ENCODE measurements around the gene EMC9.
"Not testable (repeated sequence)": the region's sequence is repeated elsewhere in the genome, so short reads cannot be mapped to it uniquely, and the experiment has no call there.

The EMC9 gene

GRCh38 chr14:24129410-24129998, 11.9 kb downstream of the EMC9 start:
- DNase-seq, result no peak

DNA sequence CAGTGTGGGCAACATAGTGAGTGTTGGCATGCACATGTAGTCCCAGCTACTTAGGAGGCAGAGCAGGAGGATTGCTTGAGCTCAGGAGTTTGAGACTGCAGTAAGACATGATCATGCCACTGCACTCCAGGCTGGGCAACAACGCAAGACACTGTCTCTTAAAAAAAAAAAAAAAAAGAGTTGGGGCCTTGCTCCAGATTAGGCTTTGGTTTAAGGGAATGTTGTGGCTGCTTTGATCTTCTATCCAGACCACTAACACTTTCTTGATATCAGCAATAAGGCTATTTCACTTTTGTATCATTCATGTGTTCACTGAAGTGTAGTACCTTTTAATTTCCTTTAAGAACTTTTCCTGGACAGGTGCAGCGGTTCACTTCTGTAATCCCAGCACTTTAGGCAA, 13.7 kb downstream of the EMC9 start:
- DNase-seq, result no peak

GRCh38 chr14:24126939-24127338, 14.5 kb downstream of the EMC9 start:
- DNase-seq, result no peak

DNA sequence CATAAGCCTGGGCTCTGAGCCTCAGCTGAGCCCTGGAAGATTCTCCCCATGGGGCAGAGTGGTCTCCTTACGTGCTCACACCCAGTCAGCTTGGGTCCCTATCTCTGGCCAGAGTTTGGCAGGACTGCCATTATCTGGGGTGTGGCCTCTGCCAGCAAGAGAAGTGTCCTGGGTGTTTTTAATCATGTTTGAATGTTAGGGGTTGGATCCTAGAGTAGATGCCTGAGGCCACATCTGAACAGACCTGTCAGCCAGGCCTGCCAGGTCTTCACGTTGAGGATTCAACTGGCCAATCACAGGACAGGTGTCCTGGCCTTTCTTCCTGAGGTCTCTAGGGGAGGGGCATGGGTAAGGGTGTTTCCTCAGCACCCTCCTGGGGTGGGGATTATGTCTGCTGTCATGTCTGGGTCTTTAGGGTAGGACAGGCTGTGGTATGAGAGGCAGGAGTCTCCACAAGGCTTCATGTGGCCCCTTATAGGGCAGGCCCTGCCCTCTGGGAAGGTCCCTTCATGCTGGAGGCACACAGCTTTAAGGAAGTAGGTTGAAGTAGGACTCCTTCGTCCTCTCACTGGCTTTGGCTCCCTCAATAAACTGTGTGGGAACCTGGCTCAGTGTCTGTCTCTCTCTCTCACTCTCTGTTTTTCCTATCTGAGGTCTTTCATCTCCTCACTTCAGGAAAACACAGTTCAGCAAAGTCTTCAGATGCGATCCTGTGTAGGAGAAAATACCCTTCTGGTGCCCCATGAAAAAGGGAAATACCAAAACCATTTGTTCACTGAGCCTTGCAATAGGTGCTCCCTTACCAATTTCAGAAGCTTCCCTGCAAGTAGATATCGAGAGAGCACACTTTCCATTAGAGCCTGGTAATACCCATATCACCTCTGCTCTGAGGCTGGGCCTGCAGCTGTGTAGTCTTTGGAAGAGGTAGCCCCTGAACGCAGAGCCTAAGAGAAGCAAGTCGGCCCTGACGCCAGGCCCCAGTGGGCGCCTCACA, 17.7 kb downstream of the EMC9 start:
- DNase-seq, result no peak

DNA sequence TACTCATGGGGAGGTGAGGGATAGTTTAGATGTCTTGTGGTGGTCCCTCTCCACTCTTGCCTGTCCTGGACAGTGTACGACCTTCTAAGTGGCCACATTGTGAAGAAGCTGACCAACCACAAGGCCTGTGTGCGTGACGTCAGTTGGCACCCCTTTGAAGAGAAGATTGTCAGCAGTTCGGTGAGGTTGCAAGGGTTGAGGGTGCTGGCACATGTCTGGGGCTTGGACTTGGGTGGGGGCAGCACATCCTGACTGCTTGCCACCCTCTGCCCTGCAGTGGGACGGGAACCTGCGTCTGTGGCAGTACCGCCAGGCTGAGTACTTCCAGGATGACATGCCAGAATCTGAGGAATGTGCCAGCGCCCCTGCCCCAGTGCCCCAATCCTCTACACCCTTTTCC, 18.5 kb downstream of the EMC9 start:
- no peak for DNase-seq

- no peak for DNase-seq
Measured at GRCh38 chr14:24122416-24122815, 19.0 kb downstream of the EMC9 start.

- no peak for DNase-seq
Measured at GRCh38 chr14:24121210-24121609, 20.2 kb downstream of the EMC9 start.

DNA sequence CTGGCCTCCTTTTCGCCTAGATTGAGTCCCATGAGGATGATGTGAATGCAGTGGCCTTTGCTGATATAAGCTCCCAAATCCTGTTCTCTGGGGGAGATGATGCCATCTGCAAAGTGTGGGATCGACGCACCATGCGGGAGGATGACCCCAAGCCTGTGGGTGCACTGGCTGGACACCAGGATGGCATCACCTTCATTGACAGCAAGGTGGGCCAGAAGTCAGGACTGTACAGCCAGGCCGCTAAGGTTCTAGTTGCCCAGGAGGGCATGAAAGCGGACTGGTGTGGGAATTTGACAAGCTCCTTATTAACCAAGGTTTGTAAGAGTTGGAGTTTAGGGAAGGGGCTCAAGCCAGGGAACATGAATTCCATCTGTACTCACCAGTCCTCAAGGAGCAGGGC, 21.7 kb downstream of the EMC9 start:
- no peak for DNase-seq

GRCh38 chr14:24117179-24117578, 24.2 kb downstream of the EMC9 start:
- DNase-seq, result no peak

DNA sequence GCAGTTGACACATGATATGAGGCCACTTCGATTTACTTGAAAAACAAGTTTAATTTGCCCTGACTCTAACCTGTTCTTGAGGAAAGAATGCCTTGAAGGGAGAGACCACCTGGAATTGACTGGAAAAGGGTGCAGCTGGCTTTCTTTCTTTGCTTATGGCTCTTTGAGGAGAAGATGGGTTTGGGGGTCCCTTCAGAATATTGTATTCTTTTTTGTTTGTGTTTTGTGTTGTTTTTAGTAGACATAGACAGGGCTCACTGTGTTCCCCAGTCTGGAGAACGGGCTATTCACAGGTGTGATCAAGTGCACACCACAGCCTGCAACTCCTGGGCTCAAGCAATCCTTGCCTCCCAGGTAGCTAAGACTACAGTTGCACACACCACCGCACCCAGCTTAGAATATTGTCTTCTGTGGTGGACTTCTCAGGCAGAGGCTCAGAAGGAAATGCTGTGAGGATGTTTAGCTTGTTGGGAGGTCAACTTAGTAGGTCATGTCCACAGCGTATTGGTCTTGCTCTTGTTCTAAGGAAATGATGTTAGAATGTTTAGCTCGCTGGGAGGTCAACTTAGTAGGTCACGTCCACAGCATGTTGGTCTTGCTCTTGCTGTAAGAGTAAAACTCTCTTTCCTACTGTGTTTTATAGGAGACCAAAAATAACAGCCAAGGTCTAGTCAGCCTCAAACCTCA, 25.1 kb downstream of the EMC9 start:
- DNase-seq, result no peak

DNA sequence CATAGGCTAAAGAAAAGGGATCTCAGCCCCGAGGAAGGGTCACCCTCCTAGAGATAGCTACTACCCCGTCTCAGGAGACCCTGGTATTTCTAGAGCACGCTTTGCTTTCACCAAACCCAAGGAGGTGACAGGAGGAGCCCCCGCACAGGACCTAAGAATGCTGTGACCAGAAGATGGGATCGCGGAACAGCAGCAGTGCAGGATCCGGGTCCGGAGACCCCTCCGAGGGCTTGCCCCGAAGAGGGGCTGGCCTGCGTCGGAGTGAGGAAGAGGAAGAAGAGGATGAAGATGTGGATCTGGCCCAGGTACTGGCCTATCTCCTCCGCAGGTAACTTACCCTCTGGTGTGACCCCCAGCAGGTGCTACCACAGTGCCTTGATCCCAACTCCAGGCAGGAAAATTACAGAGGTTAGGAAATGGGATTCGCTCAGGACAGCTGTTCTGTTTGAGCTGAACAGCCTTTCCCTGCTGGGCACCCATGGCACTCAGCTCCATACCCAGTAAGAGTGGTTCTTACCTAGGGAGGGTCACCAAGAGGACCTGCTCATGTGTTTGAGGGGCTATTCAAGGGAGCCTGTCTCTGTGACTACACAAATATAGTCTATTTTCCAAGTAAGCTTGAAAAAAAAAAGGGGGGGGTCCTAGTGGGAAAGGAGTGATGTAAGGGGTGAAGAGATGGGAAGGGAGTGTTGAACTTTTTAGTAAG, 25.8 kb downstream of the EMC9 start:
- DNase-seq, result no peak

GRCh38 chr14:24114532-24115421, 26.6 kb downstream of the EMC9 start, which contains the start of the genes DCAF11 and NRL:
DCAF11 (plus strand) TSS chr14:24114777; CDS start chr14:24115595, 818 bp downstream.
NRL (minus strand) TSS chr14:24114949; CDS start chr14:24082848, 32,101 bp downstream.
- peak; percentile 99 to 100 for DNase-seq

GRCh38 chr14:24113801-24114531, 27.4 kb downstream of the EMC9 start:
- peak; percentile 80 to 86 for DNase-seq

DNA sequence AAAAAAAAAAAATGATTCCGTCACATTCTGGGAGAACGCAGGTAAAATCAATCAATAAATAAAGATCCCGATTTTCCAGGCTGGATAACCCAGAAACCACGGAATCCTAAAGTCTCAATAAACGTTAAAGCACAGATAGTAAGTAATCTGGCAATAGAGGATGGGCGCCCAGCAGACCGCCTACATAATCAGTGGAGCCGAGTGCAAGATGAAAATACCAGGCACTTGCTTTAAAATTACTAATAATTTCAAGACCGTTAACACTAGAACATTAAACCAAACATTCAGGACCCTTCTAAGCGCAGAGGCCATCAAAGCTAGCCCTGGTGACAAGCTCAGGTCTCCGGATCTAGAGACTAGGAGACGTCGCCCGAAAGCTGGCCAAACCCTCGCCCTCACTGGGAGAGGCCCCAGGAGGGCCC, 28.0 kb downstream of the EMC9 start:
- no peak for DNase-seq

DNA sequence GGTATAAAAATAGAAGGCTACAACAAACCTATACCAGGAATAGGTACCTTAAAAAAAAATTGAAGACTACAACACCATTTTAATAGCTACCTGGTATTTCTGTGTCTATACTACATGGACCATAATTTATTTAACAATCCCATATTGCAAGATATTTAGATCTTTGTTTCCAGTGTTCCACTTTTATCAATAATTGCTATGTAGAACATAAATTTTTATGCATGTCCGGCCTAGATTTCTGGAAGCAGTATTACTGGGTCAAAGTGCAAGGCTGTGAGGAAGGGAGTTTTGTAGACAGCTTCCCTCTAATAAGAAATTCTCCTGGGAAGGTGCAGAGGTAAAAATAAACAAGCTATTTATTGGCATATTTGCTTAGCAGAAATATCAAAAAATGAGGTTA, 30.9 kb downstream of the EMC9 start:
- no peak for DNase-seq

GRCh38 chr14:24110060-24110459, 31.3 kb downstream of the EMC9 start:
- DNase-seq, result no peak

- DNase-seq, result no peak
Measured at GRCh38 chr14:24108336-24108874, 33.0 kb downstream of the EMC9 start.

DNA sequence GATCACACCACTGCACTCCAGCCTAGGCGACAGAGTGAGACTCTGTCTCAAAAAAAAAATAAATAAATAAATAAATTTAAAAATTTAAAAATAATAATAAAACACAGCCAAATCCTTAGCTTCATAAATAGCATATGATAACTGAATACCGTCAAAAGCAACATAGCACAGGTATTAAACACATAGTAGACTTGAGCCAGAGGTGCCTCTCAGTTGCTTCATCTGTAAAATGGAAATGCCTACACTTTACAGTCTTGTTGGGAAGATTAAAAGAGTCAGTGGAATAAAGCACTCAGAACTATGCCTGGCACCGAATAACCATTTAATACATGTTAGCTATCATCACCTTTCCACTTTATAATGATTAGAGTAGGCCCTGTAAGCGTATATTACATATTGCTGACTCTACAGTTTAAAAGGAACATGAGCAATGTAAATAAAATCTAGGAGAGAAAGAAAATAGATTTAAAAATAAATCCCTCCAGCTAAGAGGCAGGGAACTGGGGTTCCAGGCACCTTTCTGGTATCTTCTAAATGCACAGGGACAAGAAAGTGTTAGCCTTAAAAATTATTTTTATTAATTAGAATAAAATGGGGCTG, 34.6 kb downstream of the EMC9 start:
- DNase-seq, result no peak

DNA sequence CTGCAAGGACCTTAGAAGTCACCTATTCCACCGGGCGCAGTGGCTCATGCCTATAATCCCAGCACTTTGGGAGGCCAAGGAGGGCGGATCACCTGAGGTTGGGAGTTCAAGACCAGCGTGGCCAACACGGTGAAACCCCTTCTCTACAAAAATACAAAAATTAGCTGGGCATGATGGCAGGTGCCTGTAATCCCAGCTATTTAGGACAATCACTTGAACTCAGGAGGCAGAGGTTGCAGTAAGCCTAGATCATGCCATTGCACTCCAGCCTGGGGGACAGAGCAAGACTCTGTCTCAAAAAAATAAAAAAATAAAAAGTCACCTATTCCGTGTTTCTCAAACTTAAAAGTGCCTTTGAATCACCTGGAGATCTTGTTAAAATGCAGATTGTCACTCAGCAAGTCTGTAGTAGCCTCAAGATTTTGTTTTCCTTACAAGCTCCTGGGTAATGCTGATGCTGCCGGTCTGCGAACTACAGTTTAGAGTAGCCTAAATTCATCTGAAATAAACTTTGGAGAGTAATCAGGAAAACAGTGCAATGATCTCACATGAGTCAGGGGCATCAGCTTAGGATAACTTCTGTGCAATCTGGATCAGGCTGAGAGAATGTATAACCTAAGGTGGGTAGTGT, 35.7 kb downstream of the EMC9 start:
- not testable (repeated sequence) for DNase-seq

DNA sequence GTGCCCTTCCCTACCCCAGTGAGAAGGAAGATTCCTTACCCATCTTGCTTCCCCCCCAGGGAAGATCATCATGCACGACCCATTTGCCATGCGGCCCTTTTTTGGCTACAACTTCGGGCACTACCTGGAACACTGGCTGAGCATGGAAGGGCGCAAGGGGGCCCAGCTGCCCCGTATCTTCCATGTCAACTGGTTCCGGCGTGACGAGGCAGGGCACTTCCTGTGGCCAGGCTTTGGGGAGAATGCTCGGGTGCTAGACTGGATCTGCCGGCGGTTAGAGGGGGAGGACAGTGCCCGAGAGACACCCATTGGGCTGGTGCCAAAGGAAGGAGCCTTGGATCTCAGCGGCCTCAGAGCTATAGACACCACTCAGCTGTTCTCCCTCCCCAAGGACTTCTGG, 37.9 kb downstream of the EMC9 start:
- no peak for DNase-seq

All from CD4-positive, alpha-beta T cell treated with Interleukin-1 beta for 1 hour (primary cell).